Smooth muscle cell of bladder (primary cell): Measurements from ENCODE around the gene CEP295NL. TPM values are rescaled to one million over a fixed set of nuclear protein-coding genes. Genes with fewer than 3 reads are reported as not detected.

Experiments used
- total RNA-seq: library from RNA; depleted of rRNA; stranded (reverse); fragments of >200 nt; gene quantifications from 2 replicates; pipeline ENCODE4 v1.2.3, GENCODE V29; 2014

The CEP295NL gene, protein sequence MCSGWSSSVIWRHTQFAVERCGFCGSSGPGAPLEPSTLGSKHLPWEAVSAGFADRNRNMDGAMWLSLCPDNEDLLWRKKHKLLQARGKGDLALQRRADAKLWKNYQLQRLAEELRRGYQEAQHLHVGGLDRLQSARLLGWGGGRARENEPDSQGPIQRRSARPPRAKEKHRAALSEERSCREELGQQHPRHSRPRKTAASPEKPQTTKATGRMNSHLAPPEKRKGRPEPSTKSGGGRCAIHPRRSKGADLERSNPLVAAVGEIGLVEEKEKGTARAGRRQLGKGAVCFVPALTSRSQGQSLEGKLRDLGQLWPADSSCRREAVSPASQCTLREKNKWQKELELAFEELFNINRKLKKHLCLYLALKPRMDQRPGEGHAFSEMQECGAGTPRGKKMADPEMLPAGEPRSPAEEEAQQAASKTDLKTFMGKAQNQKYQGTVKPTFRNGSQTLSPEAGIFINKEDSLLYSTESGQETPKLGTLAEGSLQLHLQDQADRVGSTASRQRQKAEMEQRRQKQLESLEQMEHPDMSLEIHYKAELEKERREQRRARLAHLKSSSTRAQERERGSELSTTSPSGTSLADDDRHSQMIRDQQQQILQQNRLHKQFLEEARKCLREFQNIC
- total RNA-seq = 0.85 and 1.8 TPM in 2 replicates

DNA sequence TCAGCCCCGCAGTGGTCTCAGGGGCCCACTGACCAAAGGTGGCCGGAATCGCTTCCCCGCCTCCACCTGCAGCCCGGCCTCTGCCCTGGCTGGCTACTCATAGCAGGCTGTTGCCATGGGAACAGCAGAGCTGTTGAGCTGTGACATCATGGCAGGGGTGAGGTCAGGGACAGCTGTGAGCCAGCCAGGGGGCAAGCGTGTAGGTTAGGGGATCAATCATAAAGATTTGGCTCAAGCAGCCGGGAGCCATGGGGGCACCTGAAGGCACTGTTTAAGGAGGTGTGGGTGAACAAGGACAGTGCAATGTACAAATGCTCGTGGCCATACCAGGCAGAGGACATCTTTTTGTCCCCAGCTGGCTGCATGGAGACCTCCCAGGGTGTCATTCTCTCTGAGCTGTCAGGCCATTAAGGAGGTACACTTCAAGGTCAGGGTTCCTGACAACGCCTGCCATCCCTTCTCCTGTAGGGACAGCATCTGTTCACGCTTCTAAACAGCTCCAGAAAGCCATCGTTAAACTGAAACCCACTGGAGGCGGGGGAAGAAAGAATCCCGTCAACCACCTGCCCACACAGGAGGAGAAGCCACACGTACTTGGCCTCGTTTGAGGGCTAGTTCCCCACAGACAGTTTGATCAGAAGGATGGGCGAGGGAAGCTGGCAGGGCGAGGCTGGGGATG, at the start of gene CEP295NL:
CEP295NL (minus strand) TSS at position 101 of the 679 bp plus-strand sequence. CDS start 1,373 bp downstream, outside the sequence.

DNA sequence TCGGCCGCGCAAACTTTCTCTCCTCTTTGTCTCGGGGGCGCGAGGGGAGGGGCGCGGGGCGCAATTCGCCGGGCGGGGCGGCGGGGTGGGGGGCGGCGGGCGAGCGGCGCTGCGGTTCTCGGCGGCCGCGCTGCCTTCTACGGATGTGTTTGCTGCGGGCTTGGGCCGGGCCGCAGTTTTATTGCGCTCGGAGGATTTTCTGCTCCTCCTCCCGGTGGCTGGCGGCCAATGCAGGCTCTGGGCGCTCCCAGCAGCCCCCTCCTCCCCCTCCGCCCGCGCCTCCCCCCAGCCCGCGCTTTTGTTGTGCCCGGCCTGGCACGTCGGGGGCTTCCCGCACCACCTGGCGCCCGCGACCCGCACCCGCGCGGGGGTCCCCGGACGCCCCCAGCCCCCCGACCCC, 22.2 kb upstream of the CEP295NL start, which contains the start of gene TIMP2:
TIMP2 (minus strand) TSS at position 154 of the 400 bp plus-strand sequence. CDS start 299 bp downstream, outside the sequence.

DNA sequence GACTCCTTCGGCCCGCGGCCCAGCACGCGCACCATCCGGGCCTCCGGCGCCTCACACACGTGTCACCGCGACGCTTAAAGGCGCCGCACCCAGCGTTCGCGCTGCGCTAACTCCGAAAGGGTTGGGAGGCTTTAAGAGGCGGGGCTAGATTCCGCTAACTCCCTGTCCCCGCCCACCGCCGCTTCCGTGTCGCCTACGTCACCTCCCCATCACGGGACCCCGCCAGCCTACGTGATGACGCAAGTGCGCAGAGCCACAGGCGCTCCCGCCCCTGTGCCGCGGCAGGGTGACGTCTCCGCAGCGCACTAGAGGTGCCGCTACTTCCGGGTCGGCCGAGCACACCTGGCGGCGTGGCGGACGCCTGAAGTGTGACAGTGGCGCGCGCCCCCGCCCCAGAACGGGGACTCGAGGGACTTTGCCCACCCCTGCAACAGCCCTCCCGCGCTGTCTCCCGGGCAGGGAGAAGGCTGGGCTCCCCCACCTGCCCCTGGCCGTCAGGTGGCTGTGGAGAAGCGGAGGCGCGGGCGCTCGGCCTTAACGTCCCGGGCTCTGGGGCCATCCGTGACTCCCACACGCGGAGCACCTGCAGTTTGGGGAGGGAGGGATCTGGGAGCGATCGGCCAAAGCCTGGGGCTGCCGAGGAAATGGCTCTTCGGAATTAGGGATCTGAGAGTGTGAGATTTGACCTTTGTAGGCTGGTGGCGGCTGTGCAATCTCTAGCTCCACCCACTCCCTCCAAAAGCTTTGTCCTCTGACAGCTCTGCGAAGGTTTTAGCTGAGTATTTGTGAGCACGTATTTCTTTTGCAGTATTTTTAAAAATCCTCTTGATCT, 62.0 kb downstream of the CEP295NL start, which contains the start of gene USP36:
USP36 (minus strand) TSS at position 35 of the 832 bp plus-strand sequence. CDS start 4,451 bp downstream, outside the sequence.

Other genes starting within 250 kb of the CEP295NL start
- 6.3 and 7.5 TPM in 2 replicates for gene CYTH1, start 120.9 kb downstream of the CEP295NL start, total RNA-seq
- 11.2 and 14.6 TPM in 2 replicates for gene USP36, start 62.4 kb downstream of the CEP295NL start, total RNA-seq
- gene TIMP2, start 22.2 kb upstream of the CEP295NL start, total RNA-seq = 44.7 and 79.5 TPM in 2 replicates
- 258 and 334 TPM in 2 replicates for gene LGALS3BP, start 76.7 kb upstream of the CEP295NL start, total RNA-seq
- gene CANT1, start 106.6 kb upstream of the CEP295NL start, total RNA-seq = 27.9 and 42.5 TPM in 2 replicates
- gene C1QTNF1, start 121.0 kb upstream of the CEP295NL start, total RNA-seq = 40.4 and 77.1 TPM in 2 replicates
- 11.8 and 18.0 TPM in 2 replicates for gene ENGASE, start 171.6 kb upstream of the CEP295NL start, total RNA-seq